HTR-8/SVneo (cell line): ENCODE measurements around the gene SNCB.

Experiments used
- DNase-seq: peaks from one replicate; pipeline ENCODE4 v3.0.0; 2011; ENCODE audit warnings: low spot score, mixed read lengths; ENCODE audit not compliant: insufficient read length
- FAIRE-seq: peaks from 2 replicates; lab custom pipeline; 2011; peaks lifted over from hg19 to GRCh38; lab: Jason Lieb, UNC

SNCB gene

DNA sequence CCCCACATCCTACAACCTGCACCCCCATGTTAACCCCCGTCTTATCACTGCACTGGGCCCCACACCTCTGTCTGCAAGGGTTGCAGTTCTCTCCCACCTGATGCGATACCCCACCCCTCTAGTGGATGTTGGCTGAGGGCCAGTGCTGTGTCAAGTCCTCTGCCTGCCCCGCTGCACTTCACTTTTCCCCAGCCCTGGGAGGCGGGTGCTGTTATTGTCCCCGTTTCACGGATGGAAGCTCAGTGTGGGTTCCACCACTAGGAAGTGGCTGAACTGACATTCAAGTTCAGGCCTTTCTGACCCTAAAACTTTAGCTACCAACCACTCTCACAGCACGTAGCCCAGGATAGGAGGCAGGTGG, 3.5 kb downstream of the SNCB start:
- DNase-seq (no peak), FAIRE-seq (no peak)

DNA sequence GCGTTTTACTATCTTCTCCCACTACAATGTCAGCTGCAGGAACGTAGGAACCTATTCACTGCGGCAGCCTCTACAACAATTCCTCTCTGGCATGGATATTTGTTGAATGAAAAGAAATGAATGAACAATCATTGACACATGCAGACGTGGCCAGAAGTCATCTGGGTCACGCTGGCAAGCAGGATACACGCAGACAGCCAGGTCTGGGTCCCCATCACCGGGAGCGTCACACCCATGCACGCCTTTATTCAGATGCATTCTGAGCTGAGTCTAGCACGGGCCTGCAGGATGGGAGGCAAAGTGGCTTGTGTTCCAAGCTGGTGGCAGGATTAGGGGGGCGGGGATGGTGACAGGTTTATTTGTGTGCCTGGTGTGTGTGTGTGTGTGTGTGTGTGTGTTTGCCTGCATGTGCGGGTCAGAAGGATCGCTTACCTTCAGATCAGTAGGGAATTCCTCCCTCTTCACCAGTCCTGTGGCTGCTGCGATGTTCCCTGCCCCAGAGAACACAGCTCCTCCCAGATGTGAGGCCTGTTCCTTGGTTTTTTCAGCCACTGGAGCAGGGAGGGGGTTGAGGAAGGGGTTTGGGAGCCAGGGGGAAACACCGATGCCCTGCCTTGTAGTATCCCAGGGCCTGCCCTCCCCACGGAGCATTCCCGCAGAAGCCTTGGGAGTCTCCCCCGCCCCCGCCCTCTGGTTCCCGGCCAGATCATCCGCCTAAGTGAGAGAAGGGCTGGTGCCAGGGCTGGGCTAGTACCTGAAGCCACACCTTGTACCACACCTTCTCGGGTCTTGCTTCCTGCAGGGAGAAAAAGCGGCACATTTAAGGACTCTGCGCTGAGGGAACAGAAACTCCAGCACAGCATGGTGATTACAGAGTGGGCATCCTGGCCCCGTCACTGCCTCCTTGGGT, 4.1 kb downstream of the SNCB start:
- no peak for FAIRE-seq
- no peak for DNase-seq

DNA sequence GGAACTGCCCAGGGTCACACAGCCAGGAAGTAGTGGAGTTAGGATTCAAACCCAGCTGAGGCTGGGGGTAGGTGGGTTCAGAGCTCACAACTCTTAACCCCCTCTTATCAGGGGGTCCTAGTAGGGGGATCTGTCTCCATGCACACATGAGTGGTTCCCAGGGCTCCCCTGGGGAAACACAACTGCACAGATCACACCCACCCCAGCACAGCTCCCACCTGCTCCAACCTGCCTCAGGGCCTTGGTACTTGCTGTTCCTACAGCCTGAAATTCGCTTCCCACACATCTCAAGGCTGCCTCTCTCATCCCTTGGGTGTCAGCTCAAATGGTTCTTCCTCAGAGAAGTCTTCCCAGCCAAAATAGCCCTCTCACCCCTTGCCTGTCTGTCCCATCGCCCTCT, 4.8 kb downstream of the SNCB start:
- DNase-seq (no peak), FAIRE-seq (no peak)

DNA sequence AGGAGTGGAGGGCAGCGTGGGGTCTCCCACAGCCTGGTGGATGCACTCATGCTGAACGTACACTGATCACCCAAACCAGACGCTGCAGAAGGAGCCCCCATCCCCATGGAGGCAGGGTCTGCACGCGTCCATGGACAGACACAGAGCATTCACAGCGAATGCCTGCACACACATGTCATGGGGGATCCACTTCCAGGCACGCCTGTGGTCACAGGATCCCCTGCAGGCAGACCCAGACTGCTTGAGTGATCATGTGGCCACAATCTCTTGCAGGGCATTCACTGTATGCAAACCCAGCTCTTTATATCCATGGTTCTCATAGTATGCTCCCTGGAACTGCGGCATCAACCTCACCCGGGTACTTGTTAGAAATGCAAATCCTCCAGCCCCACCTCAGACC, 5.4 kb downstream of the SNCB start:
- DNase-seq (no peak), FAIRE-seq (no peak)

DNA sequence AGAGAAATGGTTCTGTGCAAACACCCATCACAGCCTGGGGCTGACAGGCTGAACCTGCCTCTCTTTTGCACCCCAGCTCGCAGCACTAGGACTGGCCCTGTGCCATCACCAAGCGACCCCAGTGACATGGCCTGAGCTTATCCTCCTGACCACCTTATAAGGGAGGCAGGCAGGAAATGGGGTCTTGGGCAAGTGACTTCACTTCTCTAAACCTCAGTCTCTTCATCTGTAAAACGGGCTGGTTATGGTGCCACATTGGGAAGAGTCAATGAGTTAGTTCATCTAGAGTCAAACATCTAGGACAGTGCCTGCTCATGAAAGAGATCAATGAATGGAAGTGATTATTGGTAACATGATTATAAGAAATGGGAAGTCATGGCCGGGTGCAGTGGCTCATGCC, 6.2 kb downstream of the SNCB start:
- no peak for DNase-seq
- no peak for FAIRE-seq

DNA sequence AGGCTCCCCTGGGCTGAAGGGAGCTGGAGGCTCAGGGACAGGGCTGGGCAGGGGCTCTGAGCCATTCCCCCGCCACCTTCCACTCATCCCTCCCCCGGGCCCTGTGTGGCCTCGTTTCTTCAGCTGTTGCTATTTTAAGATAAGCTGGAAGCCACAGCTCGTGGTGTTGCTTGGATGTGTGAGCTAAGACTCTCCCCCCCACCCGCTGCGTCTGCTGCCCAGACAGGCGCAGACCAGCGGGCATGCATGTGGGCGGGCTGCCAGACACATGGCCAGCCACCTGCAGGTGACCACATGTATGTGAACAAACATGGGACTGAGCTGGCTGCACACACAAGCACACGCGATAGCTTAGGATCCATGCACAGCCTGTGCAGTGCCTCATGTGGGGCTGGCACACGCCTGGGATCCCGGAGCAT, 8.7 kb downstream of the SNCB start:
- no peak for DNase-seq
- FAIRE-seq, result no peak

DNA sequence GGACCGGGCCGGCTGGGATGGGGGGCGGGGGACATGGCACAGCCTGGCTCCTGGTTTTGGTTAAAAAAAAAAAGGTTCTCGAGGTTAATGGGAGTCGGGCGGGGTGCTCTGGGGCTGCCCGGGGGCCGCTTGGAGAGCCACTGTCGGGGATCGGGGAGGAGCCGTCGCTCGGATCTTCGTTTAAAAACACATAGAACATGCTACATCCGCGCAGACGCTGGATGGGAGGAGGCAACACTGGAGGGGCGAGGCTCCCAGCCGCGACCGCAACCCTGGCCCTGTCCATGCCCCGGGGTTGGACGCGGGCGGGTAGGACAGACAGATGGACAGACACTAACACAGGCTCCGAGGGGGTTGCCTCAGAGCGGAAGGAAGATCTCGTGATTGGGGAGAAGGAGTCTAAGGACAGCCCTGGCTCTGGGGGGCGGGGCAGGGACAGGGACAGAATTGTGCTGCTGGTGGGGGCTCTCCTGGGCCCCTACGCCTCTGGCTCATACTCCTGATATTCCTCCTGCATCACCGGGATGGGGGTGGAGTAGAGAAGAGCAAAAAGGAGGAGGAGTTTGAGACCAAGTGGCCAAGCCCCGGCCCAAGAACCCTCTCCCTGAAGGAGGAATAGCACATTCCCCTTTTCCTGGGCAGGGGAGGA, 9.9 kb downstream of the SNCB start:
- no peak for FAIRE-seq

DNA sequence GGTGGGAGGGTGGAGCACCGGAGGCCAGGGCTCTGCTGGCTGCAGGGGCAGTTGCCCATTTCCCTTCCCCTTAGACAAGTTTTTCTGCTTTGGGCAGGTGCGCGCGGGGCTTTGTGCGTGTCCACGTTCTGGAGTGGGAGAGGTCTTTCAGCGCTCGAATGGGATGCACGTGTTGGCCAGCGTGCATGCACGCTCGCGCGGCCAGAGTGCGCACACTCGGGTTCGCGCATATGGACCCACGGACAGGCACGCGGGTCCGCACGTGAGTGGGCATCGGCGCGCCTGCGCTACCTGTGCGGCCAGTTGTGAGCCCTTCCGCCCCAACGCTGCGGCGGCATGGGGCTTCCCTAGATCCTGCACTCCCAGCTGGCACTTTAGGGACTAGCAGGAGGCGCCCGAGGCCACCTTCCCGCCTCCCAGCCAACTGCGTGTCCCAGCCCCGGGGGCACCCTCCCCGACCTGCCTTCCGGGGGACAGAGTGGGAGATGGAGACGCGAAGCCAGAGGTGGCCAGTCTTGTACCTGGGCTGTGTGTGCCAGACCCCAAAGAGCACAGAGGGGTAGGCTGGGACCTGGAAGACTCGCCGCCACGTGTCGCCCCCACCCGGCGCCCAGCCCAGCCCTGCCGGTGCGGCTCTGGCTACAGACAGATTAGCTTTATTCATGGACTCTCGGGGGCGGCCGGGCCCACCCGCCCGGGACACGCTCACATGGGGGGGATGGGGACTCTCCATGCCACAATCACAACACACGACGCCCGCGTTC, 10.6 kb downstream of the SNCB start:
- no peak for DNase-seq
- FAIRE-seq, result no peak

More for the DNA sequence above, 9.9 kb downstream of the SNCB start:
- DNase-seq, result no peak

DNA sequence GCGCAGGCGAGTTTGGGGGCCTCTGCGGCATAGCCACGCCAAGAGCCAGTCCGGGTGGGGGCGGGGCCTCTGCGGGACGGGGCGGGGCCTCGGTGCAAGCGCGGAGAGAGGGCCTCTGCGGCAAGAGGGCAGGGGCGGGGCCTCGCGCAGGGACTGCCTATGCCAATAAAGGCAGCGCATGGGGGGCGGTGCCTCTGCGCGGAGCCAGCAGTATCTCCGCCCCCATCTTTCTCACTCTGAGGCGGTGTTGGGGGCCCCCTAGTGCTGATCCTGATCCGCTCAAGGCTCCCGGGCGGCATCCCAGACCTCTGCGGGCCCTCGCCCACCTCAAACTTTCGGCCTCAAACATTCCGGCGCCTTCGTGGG, 11.1 kb downstream of the SNCB start:
- DNase-seq (no peak), FAIRE-seq (no peak)

DNA sequence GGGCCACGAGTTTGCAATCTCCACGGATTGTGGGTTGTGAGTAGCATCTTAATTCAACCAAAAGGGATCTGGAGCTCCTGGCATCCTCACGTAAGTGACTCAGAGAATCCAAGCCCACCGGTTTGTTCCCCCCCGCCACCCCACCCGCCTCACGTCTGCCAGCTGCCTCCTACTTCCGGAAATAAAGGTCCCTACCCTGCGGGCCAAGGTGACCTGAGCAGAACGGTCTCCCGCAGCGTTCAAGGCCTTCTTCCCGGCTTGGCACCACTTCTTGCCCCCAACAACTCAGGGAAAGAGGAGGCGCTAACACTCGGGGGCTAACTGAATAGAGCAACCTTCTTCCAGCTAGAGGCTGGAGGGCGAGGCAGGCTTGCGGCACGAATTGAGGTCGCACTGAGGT, 11.6 kb downstream of the SNCB start:
- DNase-seq (no peak), FAIRE-seq (no peak)

DNA sequence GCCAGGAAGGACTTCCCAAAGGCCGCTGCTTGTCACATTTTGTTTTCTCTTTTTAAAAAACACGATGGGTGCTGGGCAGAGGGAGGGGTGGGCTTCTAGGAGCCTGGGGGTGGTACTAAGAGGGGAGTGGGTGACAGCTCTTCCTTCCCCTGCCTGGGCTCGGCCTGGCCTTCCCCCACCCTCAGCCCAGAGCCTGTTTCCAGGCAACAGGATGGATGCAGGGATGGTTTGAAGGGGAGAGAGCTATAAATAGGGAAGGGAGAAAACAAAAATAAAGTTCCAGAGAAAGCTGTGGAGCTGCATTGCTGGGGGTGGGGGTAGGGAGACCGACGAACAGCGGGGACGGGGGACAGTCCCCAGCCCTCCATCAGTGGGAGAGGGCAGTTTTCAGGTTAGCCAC, 13.8 kb downstream of the SNCB start:
- no peak for FAIRE-seq
- DNase-seq, result no peak

DNA sequence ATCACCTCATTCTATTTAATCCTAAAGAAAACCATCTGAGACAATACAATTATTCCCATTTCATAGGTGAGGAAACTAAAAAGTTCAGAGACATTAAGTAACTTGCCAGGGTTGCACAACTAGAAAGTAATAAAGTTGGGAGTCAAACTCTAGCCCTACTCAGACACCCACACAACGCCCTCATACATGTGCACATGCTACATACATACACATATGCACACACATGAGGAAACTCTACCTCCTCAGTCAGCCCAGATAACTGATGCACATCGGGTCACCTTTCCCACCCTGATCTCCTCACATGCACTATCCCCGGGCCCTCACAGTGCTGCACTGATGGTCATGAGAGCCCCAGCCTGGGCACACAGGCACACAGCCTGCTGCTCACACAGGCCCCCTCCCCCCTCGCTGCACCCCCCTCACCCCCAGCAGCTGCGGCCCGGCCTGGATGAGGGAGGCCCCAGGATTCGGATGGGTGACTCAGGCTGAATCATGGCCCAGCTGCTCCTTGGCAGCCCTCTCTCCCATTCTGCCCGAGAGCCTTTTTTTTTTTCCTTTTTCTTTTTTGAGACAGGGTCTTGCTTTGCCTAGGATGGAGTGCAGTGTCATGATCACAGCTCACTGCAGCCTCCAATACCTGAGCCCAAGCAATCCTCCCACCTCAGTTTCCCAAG, 15.4 kb downstream of the SNCB start:
- FAIRE-seq, result no peak

DNA sequence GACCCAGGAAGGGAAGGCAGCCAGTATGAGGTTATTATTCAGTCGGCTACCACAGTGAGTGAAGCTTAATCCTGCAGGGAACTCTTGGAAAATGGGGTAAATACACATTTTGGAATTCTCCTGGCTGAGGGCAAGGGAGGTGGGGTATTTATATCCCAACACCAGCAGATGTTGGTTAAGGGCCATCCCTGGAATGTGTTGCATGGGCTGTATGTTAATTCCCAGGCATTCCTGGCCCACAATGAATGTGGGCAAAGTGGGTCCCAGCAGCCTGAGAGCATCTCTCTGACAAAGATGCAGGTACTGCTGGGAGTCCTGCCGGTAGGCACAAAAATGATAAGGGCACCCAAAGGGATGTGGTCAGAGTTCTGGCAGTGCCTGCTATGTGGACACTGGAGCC, 17.5 kb downstream of the SNCB start:
- FAIRE-seq (no peak), DNase-seq (no peak)

More for the DNA sequence above, 15.4 kb downstream of the SNCB start:
- no peak for DNase-seq

DNA sequence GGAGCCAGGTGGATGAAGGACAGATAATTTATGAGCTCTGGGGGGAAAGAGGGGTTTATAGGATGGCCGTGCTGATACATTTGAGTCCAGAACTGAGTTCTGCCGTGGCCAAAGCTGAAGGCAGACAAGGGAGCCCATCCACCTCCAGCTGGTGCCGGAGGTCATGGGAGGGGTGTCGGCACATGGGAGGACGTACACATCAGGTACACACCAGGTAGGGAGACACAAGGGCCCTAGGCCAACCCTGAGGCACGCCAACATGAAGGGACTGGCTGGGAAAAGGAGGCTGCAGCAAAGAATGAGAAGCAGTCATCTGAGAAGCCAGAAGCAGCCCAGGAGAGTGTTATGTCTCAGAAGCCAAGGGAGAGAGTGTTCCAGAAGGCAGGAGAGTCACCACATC, 18.3 kb downstream of the SNCB start:
- FAIRE-seq, result no peak

DNA sequence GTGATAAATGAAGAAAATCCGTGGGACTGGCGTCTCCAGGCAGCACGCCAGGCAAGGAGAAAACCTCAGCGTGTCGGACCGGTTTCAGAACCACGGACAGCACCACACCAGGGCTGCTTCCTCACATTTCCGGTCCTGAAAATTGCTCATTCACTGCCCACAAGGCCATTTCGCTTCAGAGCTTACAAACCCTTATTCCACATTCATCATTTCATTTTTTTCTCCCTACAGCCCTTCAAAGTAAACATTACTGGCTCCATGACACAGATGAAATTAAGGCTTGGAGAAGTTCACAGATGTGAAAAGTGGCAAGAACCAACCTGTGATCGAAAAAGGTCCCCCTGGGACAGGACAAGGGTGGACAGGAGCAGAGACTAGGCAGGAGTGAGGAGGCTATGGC, 18.9 kb downstream of the SNCB start:
- no peak for FAIRE-seq

More for the DNA sequence above, 18.3 kb downstream of the SNCB start:
- DNase-seq, result no peak

DNA sequence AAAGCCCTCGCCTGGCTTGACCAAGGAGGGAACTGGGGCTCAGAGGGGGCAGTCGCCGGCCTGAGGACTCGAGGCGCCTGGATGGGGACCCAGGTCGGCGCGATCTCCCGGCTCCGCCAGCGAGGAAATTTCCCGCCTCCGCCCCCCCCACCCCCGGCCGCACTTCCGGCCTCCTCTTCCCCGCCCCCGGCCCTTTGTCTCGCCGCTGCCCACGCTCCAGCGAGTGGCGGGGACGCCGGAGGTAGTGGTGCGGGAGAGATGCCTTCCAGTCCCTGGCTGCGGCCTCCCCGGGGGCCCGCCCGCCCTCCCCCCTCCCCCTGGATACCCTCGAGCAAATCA, 19.9 kb downstream of the SNCB start:
- FAIRE-seq, result no peak
- no peak for DNase-seq

More for the DNA sequence above, 18.9 kb downstream of the SNCB start:
- DNase-seq, result peak; percentile 69

DNA sequence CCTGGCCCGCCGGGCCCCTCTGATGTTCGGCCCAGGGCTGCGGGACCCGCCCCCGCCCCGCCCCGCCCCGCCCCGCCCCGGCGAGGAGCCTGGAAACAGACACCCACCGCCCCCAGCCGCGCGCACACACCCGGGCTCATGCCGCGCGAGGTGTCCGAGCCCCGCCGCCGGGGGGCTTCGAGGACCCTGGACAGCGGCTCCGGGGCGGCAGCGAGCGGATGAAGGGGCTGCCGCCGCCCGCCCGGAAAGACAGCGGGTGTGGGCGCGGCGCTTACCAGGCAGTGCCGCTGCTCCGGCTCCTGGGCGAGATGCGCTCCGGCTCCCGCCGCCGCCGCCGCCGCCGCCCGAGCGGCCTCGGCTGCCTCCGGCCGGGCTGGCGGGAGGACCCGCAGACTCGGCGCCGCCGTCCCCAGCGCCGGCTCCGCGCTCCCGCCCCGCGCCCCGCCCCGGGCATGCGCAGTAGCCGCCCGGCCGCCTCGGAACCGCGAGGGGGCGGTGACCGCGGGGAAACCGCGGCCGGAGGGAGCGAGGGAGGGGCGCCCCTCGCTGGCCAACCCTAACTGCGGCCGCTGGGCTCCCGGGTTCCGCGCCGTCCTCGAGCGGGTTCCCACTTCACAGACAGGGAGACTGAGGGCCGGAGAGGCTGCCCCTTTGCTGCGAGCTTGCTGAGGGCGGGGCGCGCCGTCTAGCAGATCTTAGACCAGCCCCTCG, 20.5 kb downstream of the SNCB start, which contains the start of gene GPRIN1:
TSS of gene GPRIN1 (minus strand) at position 433 of the 711 bp plus-strand sequence. CDS start 10,322 bp downstream, outside the sequence.
- peak; percentile 83 for DNase-seq
- peak; percentile 69 for FAIRE-seq

DNA sequence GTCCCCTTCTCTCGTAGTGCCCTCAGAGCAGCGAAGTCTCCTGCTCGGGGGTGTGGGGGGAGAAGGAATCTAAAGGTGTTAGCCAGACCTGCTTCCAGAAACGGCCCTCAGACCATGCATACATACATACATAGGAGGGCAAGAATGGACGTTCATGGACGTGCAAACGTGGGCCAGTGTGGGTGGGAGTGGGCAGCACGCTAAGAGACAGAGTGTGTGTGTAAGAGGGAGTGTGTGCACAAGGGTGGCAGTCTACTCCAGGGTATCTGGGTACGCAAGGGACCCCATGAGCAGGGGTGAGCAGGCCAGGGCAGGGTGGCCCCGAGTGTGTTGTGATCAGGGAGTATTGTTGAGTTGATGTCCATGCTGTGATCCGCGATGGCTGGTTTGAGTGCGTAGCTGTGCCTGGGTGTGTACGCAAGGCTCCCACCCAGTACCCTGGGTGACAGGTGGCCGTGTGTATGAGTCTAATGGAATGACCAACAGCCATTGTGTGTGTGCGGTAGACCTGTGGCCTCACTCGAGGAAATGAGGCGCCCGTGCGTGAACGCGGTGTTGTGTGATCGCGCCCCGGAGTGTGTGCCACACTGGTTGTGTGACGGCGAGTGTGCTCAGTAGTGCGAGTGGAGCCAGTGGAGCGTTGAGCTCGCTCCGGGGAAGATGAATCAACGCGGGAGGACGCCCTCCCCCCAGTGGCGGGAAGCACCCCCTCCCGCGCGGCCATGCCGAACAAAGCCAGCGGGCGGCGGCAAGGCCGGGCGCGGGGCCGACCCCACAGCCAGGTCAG, 21.2 kb downstream of the SNCB start:
- FAIRE-seq (peak; percentile 82), DNase-seq (no peak)

DNA sequence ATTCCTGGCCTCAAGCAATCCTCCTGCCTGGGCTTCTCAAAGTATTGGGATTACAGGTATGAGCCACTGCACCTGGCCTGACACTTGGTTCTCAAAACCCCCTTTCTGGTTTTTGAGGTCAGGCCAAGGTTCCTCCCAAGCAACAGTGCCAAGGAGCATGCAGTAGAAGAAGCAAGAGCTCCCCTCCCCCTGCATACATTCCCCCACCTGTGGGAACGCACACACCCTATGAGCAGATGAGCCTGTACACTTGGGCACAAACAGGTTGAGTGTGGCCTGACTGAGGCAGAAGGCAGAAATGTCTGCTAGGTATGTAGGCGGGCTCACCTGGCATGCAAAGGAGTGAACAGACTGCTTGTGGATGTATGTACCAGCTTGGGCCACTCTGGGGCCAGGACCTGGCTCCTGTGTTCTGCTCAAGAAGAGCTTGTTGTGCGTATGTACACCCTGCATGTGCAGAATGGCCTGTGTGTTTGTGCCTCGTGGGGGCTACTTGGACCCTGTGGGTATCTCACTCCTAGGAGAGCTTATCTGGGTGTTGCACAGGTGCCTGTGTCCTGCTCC, 22.1 kb downstream of the SNCB start:
- FAIRE-seq (no peak), DNase-seq (no peak)
